ENCODE measurements around the gene FYCO1. TPM values are rescaled to one million over a fixed set of nuclear protein-coding genes. Genes with fewer than 3 reads are reported as not detected.

FYCO1 gene
- total RNA-seq, 1 experiment from 2014 or later: 7.2 TPM

- no peak overlapping the region for H3K27ac ChIP-seq
- no peaks in the 10 kb centered on the region for H3K27me3 ChIP-seq
- no peaks in the 10 kb centered on the region for H3K9me3 ChIP-seq (replicated peaks)
- H3K4me3 ChIP-seq: no peak overlapping the region
- H3K4me1 ChIP-seq: no peaks in the 10 kb centered on the region
- H3K36me3 ChIP-seq: no peaks in the 10 kb centered on the region
- no peak for DNase-seq
These were observed 2.1 kb downstream of the FYCO1 start for GRCh38 chr3:45993421-45994027.

- Histone ChIP-seq H3K27me3 (no peaks in the 10 kb centered on the region), H3K4me1 (no peaks in the 10 kb centered on the region), H3K36me3 (no peaks in the 10 kb centered on the region), H3K27ac (no peak overlapping the region), H3K4me3 (no peak overlapping the region), H3K9me3 (replicated peaks) (no peaks in the 10 kb centered on the region)
- no peak for DNase-seq
These were observed 2.8 kb downstream of the FYCO1 start for GRCh38 chr3:45992821-45993221.

GRCh38 chr3:45992133-45992729 lies 3.4 kb downstream of the FYCO1 start:
- DNase-seq: no peak
- no peaks in the 10 kb centered on the region for H3K27me3 ChIP-seq
- H3K4me1 ChIP-seq: no peaks in the 10 kb centered on the region
- no peak overlapping the region for H3K4me3 ChIP-seq
- H3K36me3 ChIP-seq: no peaks in the 10 kb centered on the region
- H3K9me3 ChIP-seq (replicated peaks): no peaks in the 10 kb centered on the region
- no peak overlapping the region for H3K27ac ChIP-seq

GRCh38 chr3:45991341-45991740 lies 4.3 kb downstream of the FYCO1 start:
- Histone ChIP-seq H3K36me3 (no peaks in the 10 kb centered on the region), H3K27ac (no peak overlapping the region), H3K4me1 (no peaks in the 10 kb centered on the region), H3K27me3 (no peaks in the 10 kb centered on the region), H3K4me3 (no peak overlapping the region), H3K9me3 (replicated peaks) (no peaks in the 10 kb centered on the region)
- no peak for DNase-seq

- DNase-seq: no peak
- H3K4me1 ChIP-seq: no peaks in the 10 kb centered on the region
- no peak overlapping the region for H3K4me3 ChIP-seq
- no peaks in the 10 kb centered on the region for H3K36me3 ChIP-seq
- H3K9me3 ChIP-seq (replicated peaks): no peaks in the 10 kb centered on the region
- H3K27me3 ChIP-seq: no peaks in the 10 kb centered on the region
- H3K27ac ChIP-seq: no peak overlapping the region
These were observed 5.4 kb downstream of the FYCO1 start for GRCh38 chr3:45990181-45990580.

GRCh38 chr3:45988804-45989203 lies 6.8 kb downstream of the FYCO1 start:
- no peaks in the 10 kb centered on the region for H3K9me3 ChIP-seq (replicated peaks)
- H3K4me1 ChIP-seq: no peaks in the 10 kb centered on the region
- H3K36me3 ChIP-seq: no peaks in the 10 kb centered on the region
- no peak overlapping the region for H3K27ac ChIP-seq
- DNase-seq: no peak
- H3K4me3 ChIP-seq: no peak overlapping the region
- H3K27me3 ChIP-seq: no peaks in the 10 kb centered on the region

GRCh38 chr3:45988362-45988761 lies 7.3 kb downstream of the FYCO1 start:
- no peak overlapping the region for H3K4me3 ChIP-seq
- no peaks in the 10 kb centered on the region for H3K36me3 ChIP-seq
- no peak overlapping the region for H3K27ac ChIP-seq
- H3K9me3 ChIP-seq (replicated peaks): no peaks in the 10 kb centered on the region
- DNase-seq: no peak
- H3K4me1 ChIP-seq: no peaks in the 10 kb centered on the region
- H3K27me3 ChIP-seq: no peaks in the 10 kb centered on the region

GRCh38 chr3:45987368-45988291 lies 8.0 kb downstream of the FYCO1 start:
- Histone ChIP-seq H3K36me3 (no peaks in the 10 kb centered on the region), H3K9me3 (replicated peaks) (no peaks in the 10 kb centered on the region), H3K4me1 (no peaks in the 10 kb centered on the region), H3K4me3 (no peak overlapping the region), H3K27ac (no peak overlapping the region), H3K27me3 (no peaks in the 10 kb centered on the region)
- DNase-seq: no peak

GRCh38 chr3:45986303-45986982 lies 9.2 kb downstream of the FYCO1 start:
- no peaks in the 10 kb centered on the region for H3K27me3 ChIP-seq
- H3K4me1 ChIP-seq: no peaks in the 10 kb centered on the region
- H3K36me3 ChIP-seq: no peaks in the 10 kb centered on the region
- DNase-seq: no peak
- no peak overlapping the region for H3K4me3 ChIP-seq
- H3K9me3 ChIP-seq (replicated peaks): no peaks in the 10 kb centered on the region
- no peak overlapping the region for H3K27ac ChIP-seq

- no peak for DNase-seq
- no peaks in the 10 kb centered on the region for H3K9me3 ChIP-seq (replicated peaks)
- H3K36me3 ChIP-seq: no peaks in the 10 kb centered on the region
- no peak overlapping the region for H3K27ac ChIP-seq
- H3K27me3 ChIP-seq: no peaks in the 10 kb centered on the region
- H3K4me3 ChIP-seq: no peak overlapping the region
- H3K4me1 ChIP-seq: no peaks in the 10 kb centered on the region
These were observed 9.9 kb downstream of the FYCO1 start for GRCh38 chr3:45985532-45986302.

GRCh38 chr3:45984331-45985312 lies 11.0 kb downstream of the FYCO1 start:
- DNase-seq: no peak
- no peaks in the 10 kb centered on the region for H3K27me3 ChIP-seq
- no peak overlapping the region for H3K27ac ChIP-seq
- no peaks in the 10 kb centered on the region for H3K4me1 ChIP-seq
- no peaks in the 10 kb centered on the region for H3K9me3 ChIP-seq (replicated peaks)
- no peaks in the 10 kb centered on the region for H3K36me3 ChIP-seq
- H3K4me3 ChIP-seq: no peak overlapping the region

- no peak for DNase-seq
- H3K36me3 ChIP-seq: no peaks in the 10 kb centered on the region
- no peak overlapping the region for H3K27ac ChIP-seq
- no peaks in the 10 kb centered on the region for H3K27me3 ChIP-seq
- H3K4me3 ChIP-seq: no peak overlapping the region
- H3K4me1 ChIP-seq: no peaks in the 10 kb centered on the region
- no peaks in the 10 kb centered on the region for H3K9me3 ChIP-seq (replicated peaks)
These were observed 11.9 kb downstream of the FYCO1 start for GRCh38 chr3:45983770-45984169.

GRCh38 chr3:45981346-45982074 lies 14.1 kb downstream of the FYCO1 start:
- H3K36me3 ChIP-seq: no peaks in the 10 kb centered on the region
- no peak for DNase-seq

More at GRCh38 chr3:45981346-45982074, 14.1 kb downstream of the FYCO1 start:
- Histone ChIP-seq H3K4me3 (no peak overlapping the region), H3K27ac (no peak overlapping the region), H3K9me3 (replicated peaks) (no peaks in the 10 kb centered on the region), H3K4me1 (no peaks in the 10 kb centered on the region), H3K27me3 (no peaks in the 10 kb centered on the region)
